NK-92 (cell line): Measurements from ENCODE around the gene ZNF469.
"Not testable (repeated sequence)": the region's sequence is repeated elsewhere in the genome, so short reads cannot be mapped to it uniquely, and the experiment has no call there.

ENCODE experiments used
- DNase-seq: peaks from one replicate; lab custom pipeline; 2025; ENCODE audit not compliant: unreplicated experiment; lab: John Stamatoyannopoulos, UW

Gene ZNF469

GRCh38 chr16:88409296-88410065 lies 26.7 kb downstream of the ZNF469 start:
- no peak for DNase-seq

- DNase-seq, result not testable (repeated sequence)
Observed at GRCh38 chr16:88410297-88410968, 27.7 kb downstream of the ZNF469 start.

GRCh38 chr16:88411951-88412576 lies 29.3 kb downstream of the ZNF469 start:
- DNase-seq, result no peak

- DNase-seq, result no peak
Observed at GRCh38 chr16:88412766-88413165, 30.0 kb downstream of the ZNF469 start.

- no peak for DNase-seq
Observed at GRCh38 chr16:88413231-88413630, 30.5 kb downstream of the ZNF469 start.

GRCh38 chr16:88413631-88414030 lies 30.9 kb downstream of the ZNF469 start:
- DNase-seq, result no peak

- DNase-seq, result no peak
Observed at GRCh38 chr16:88414521-88415380, 32.0 kb downstream of the ZNF469 start.

GRCh38 chr16:88415381-88415705 lies 32.6 kb downstream of the ZNF469 start:
- no peak for DNase-seq

- DNase-seq, result no peak
Observed at GRCh38 chr16:88415713-88416323, 33.1 kb downstream of the ZNF469 start.

- no peak for DNase-seq
Observed at GRCh38 chr16:88416686-88417085, 33.9 kb downstream of the ZNF469 start.

- no peak for DNase-seq
Observed at GRCh38 chr16:88417684-88418476, 35.1 kb downstream of the ZNF469 start.

- no peak for DNase-seq
Observed at GRCh38 chr16:88418869-88419268, 36.1 kb downstream of the ZNF469 start.

GRCh38 chr16:88419790-88420189 lies 37.0 kb downstream of the ZNF469 start:
- no peak for DNase-seq

- DNase-seq, result no peak
Observed at GRCh38 chr16:88420496-88420895, 37.7 kb downstream of the ZNF469 start.

- no peak for DNase-seq
Observed at GRCh38 chr16:88421301-88421700, 38.5 kb downstream of the ZNF469 start.

GRCh38 chr16:88421871-88422433 lies 39.2 kb downstream of the ZNF469 start:
- DNase-seq, result no peak

GRCh38 chr16:88422733-88423447 lies 40.1 kb downstream of the ZNF469 start:
- DNase-seq, result no peak

- no peak for DNase-seq
Observed at GRCh38 chr16:88423448-88423850, 40.7 kb downstream of the ZNF469 start.

- DNase-seq, result no peak
Observed at GRCh38 chr16:88424587-88425235, 42.0 kb downstream of the ZNF469 start.
